ENCODE data around the gene PCCA.
"Not testable (repeated sequence)": the region's sequence is repeated elsewhere in the genome, so short reads cannot be mapped to it uniquely, and the experiment has no call there.

The PCCA gene

DNA sequence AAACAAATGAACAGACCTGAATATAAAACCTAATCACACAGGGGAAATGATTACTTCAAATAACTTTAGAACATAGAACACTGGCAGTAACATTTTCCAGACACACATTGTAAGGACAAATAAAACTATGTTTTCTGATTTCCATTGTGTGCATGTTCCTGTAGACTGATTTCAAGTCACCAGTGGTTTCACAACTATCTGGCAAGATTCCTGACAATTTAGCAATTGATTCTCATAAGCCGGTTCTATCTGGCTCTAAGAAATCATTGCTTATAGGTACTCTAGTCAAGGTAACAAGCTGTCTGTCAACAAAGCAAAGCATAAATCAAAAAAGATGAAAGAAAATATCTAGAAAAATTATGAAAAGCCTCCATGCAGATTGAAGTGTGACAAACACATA lies 19.6 kb upstream of the PCCA start:
- TF ChIP-seq POLR2A (IDR thresholded peaks at IDR 0.05; ENCODE audit: low read depth, low read length), result no peak
- TF ChIP-seq TAF1 (IDR thresholded peaks at IDR 0.05; ENCODE audit: borderline replicate concordance, low read depth, low read length), result no peak
- TF ChIP-seq POLR2AphosphoS5 (IDR thresholded peaks at IDR 0.05; ENCODE audit: low read depth, low read length), result no peak
- FAIRE-seq, result no peak
- no peak for DNase-seq (ENCODE audit: insufficient read length)

- no peak for DNase-seq (ENCODE audit: insufficient read length)
- FAIRE-seq, result no peak
- no peak for TF ChIP-seq TAF1 (IDR thresholded peaks at IDR 0.05; ENCODE audit: borderline replicate concordance, low read depth, low read length)
- TF ChIP-seq POLR2AphosphoS5 (IDR thresholded peaks at IDR 0.05; ENCODE audit: low read depth, low read length), result no peak
- TF ChIP-seq POLR2A (IDR thresholded peaks at IDR 0.05; ENCODE audit: low read depth, low read length), result no peak
Measured at GRCh38 chr13:100075700-100076587, 12.9 kb upstream of the PCCA start.

DNA sequence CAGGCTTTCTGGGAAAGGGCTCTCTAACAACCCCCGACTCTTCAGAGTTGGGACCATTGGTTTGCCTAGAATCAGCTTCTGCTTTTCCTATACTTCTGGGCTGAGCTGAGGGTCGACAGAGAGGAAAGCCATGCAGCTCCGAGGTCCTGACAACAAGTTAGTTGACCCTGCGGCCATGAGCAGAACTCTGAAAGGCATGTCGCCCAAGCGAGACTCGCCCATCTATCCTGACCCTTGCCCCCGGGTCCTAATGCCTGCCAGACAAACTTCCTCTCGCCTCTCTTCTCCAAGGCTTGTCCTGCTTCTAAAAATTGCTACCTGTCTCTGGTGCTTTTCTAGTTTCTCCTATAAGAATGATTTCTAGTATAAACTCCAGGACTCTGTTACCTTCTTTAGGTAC lies 9.9 kb upstream of the PCCA start:
- DNase-seq (ENCODE audit: insufficient read length); FAIRE-seq: not testable (repeated sequence)

GRCh38 chr13:100083401-100083800 lies 5.5 kb upstream of the PCCA start:
- FAIRE-seq; DNase-seq (ENCODE audit: insufficient read length): not testable (repeated sequence)

DNA sequence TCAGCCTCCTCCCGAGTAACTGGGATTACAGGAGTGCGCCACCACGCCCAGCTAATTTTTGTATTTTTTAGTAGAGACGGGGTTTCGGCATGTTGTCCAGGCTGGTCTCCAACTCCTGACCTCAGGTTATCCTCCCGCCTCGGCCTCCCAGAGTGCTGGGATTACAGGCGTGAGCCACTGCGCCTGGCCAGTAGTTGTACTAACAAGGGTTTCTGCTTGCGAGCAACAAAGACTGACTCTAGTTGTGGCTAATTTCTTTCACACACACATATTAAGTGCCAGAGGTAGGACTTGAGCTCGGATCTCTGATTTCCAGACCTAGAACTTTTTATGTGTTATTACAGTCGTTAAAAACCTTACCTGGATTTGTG lies 635 bp upstream of the PCCA start:
- no peak for FAIRE-seq

DNA sequence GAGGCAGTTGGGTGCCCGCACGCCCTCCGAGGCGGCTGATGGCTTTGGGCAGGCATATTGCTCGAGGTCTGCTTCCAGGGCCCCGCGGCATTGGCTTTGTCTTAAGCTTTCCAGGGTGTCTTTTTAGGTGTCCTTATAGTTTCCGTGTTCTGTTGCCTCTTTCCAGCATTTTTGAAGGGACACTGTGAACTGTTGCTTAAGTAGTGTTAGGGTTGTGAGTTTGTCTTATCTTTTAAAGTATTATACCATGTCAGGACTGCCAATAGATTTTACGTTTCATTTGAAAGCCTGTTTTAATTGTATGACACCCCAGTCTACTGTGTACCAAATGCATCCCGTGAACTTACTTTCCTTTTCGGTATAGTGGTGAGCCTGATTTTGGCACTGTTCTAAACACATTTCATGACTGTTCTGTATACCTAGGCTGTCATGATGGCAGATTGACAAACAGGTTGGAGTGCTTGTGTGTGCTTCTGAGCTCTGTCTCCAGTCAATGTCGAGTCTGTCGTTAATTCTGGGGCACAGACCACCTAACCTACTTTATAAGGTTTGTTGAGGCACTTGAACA lies 656 bp downstream of the PCCA start:
- FAIRE-seq, result no peak
- TF ChIP-seq POLR2A (IDR thresholded peaks at IDR 0.05; ENCODE audit: low read depth, low read length) (no peak), POLR2AphosphoS5 (IDR thresholded peaks at IDR 0.05; ENCODE audit: low read depth, low read length) (no peak), TAF1 (IDR thresholded peaks at IDR 0.05; ENCODE audit: borderline replicate concordance, low read depth, low read length) (no peak)
- no peak for DNase-seq (ENCODE audit: insufficient read length)

More for the DNA sequence above, 635 bp upstream of the PCCA start:
- no peak for DNase-seq (ENCODE audit: insufficient read length)
- TF ChIP-seq POLR2AphosphoS5 (IDR thresholded peaks at IDR 0.05; ENCODE audit: low read depth, low read length), result no peak
- no peak for TF ChIP-seq POLR2A (IDR thresholded peaks at IDR 0.05; ENCODE audit: low read depth, low read length)
- no peak for TF ChIP-seq TAF1 (IDR thresholded peaks at IDR 0.05; ENCODE audit: borderline replicate concordance, low read depth, low read length)

- TF ChIP-seq POLR2A (IDR thresholded peaks at IDR 0.05; ENCODE audit: low read depth, low read length), result no peak
- TF ChIP-seq TAF1 (IDR thresholded peaks at IDR 0.05; ENCODE audit: borderline replicate concordance, low read depth, low read length), result no peak
- no peak for TF ChIP-seq POLR2AphosphoS5 (IDR thresholded peaks at IDR 0.05; ENCODE audit: low read depth, low read length)
- FAIRE-seq, result no peak
- no peak for DNase-seq (ENCODE audit: insufficient read length)
Measured at GRCh38 chr13:100090861-100091260, 2.0 kb downstream of the PCCA start.

DNA sequence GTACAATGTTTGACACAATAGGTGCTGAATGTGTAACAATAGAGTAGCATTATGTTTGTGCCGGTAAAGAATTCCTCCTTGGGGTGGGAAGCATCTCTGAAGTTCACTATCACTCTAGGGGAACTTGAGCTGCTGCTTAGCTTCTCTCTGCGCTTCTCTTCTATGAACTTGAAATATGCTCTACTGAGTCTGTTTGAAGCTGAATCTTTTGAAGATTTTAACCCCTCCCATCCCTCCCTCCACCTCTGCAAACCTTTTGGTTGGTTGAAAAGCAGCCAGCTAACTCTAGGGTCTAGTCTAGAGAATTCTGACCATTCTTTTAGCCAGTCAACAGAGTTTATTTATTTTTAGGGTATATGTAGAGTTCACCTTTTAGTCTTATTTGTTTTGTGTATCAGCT lies 2.5 kb downstream of the PCCA start:
- no peak for FAIRE-seq
- no peak for DNase-seq (ENCODE audit: insufficient read length)
- TF ChIP-seq POLR2A (IDR thresholded peaks at IDR 0.05; ENCODE audit: low read depth, low read length) (no peak), POLR2AphosphoS5 (IDR thresholded peaks at IDR 0.05; ENCODE audit: low read depth, low read length) (no peak), TAF1 (IDR thresholded peaks at IDR 0.05; ENCODE audit: borderline replicate concordance, low read depth, low read length) (no peak)

DNA sequence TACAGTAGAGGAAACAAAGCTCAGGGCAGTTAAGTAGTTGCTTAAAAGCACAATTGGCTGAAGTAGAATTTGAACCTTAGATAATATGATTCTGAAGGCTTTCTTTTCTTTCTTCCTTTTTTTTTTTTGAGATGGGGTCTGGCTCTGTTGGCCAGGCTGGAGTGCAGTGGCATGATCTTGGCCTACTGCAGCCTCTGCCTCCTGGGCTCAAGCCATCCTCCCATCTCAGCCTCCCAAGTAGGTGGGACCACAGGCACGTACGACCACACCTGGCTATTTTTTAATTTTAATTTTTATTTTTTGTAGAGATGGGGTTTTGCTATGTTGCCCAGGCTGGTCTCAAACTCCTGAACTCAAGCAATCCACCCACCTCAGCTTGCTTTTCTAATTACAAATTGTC lies 3.4 kb downstream of the PCCA start:
- FAIRE-seq; DNase-seq (ENCODE audit: insufficient read length): not testable (repeated sequence)

DNA sequence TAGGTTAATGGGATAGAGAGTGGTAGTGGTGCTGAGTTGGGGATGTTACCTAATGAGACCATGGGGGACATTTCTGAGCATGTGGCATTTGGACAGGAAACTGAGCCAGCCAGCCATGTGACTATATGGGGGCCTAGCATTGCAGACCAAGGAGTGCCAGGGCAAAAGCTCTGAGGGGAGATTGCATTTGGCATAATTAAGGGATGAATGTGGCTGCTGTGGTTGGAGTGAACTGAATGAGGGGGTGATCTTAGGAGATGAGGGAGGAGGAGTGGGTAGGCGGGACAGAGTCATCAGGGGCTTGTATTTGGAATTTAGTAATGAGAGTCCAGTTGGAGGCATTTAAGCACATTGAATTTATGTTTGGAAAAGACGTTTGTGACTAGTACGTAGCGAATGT lies 6.6 kb downstream of the PCCA start:
- DNase-seq (ENCODE audit: insufficient read length), result no peak
- no peak for FAIRE-seq

DNA sequence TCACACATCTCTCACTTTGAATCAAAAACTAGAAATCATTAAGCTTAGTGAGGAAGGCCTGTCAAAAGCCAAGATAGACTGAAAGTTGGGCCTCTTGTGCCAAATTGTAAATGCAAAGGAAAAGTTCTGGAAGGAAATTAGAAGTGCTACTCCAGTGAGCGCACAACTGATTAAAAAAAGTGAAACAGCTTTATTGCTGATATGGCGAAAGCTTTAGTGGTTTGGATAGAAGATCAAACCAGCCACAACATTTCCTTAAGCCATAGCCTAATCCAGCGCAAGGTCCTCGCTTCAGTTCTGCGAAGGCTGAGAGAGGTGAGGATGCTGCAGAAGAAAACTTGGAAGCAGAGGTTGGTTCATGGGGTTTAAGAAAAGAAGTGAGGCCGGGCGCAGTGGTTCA lies 7.6 kb downstream of the PCCA start:
- TF ChIP-seq TAF1 (IDR thresholded peaks at IDR 0.05; ENCODE audit: borderline replicate concordance, low read depth, low read length), result no peak
- TF ChIP-seq POLR2AphosphoS5 (IDR thresholded peaks at IDR 0.05; ENCODE audit: low read depth, low read length), result no peak
- no peak for TF ChIP-seq POLR2A (IDR thresholded peaks at IDR 0.05; ENCODE audit: low read depth, low read length)
- DNase-seq (ENCODE audit: insufficient read length), result no peak
- FAIRE-seq, result no peak

More for the DNA sequence above, 6.6 kb downstream of the PCCA start:
- TF ChIP-seq TAF1 (IDR thresholded peaks at IDR 0.05; ENCODE audit: borderline replicate concordance, low read depth, low read length), result no peak
- no peak for TF ChIP-seq POLR2A (IDR thresholded peaks at IDR 0.05; ENCODE audit: low read depth, low read length)
- TF ChIP-seq POLR2AphosphoS5 (IDR thresholded peaks at IDR 0.05; ENCODE audit: low read depth, low read length), result no peak

DNA sequence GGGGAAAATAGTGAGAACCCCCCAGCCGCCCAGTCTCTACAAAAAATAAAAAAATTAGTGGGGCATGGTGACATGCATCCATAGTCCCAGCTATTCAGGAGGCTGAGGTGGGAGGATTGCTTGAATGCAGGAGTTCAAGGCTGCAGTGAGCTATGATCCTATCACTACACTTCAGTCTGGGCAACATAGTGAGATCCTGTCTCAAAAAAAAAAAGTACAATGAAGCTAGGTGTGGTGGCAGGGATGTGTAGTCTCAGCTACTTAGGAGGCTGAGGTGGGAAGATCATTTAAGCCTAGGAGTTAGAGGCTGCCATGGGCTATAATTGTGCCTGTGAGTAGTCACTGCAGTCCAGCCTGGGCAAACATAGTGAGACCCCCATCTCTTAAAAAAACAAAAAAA lies 8.9 kb downstream of the PCCA start:
- no peak for FAIRE-seq
- TF ChIP-seq TAF1 (IDR thresholded peaks at IDR 0.05; ENCODE audit: borderline replicate concordance, low read depth, low read length) (no peak), POLR2A (IDR thresholded peaks at IDR 0.05; ENCODE audit: low read depth, low read length) (no peak), POLR2AphosphoS5 (IDR thresholded peaks at IDR 0.05; ENCODE audit: low read depth, low read length) (no peak)
- DNase-seq (ENCODE audit: insufficient read length), result no peak

All from GM12892 (cell line).